Astrocyte of the cerebellum (primary cell): ENCODE results near the gene MYT1.

ENCODE experiments used
- DNase-seq: peaks from one replicate; pipeline ENCODE4 v3.0.0-alpha.2; 2011; ENCODE audit warnings: low read depth
- H3K4me3 ChIP-seq: 2 replicates; pipeline ENCODE4 v1.5.1; 2011; ENCODE audit warnings: mild to moderate bottlenecking, low read depth, low read length, moderate library complexity
- CTCF ChIP-seq: IDR thresholded peaks from 2 replicates; pipeline ENCODE4 v1.5.1; 2012; ENCODE audit warnings: low read length, low read depth, moderate library complexity, mild to moderate bottlenecking; ENCODE audit errors: missing control alignments
- in situ Hi-C: cut with HindIII; loops from 2 replicates; pipeline ENCODE4 v1.10.0; 2017; ENCODE audit warnings: low sequenced_read_pairs

The MYT1 gene

GRCh38 chr20:64247970-64248841, 84.0 kb downstream of the MYT1 start:
- DNase-seq = no peak
- in situ Hi-C loops = no loop called here
- TF ChIP-seq CTCF = no peak
- no peak overlapping the region for H3K4me3 ChIP-seq

- TF ChIP-seq CTCF = no peak
- in situ Hi-C loops = no loop called here
- H3K4me3 ChIP-seq = no peak overlapping the region
- no peak for DNase-seq
Measured at GRCh38 chr20:64250027-64250426, 85.8 kb downstream of the MYT1 start.

- in situ Hi-C loops = no loop called here
- no peak overlapping the region for H3K4me3 ChIP-seq
- no peak for DNase-seq
- no peak for TF ChIP-seq CTCF
Measured at GRCh38 chr20:64253000-64253383, 88.7 kb downstream of the MYT1 start.

- no peak overlapping the region for H3K4me3 ChIP-seq
- TF ChIP-seq CTCF = no peak
- in situ Hi-C loops = no loop called here
- DNase-seq = no peak
Measured at GRCh38 chr20:64253443-64253842, 89.2 kb downstream of the MYT1 start.

GRCh38 chr20:64254156-64254555, 89.9 kb downstream of the MYT1 start:
- no peak for TF ChIP-seq CTCF
- no peak overlapping the region for H3K4me3 ChIP-seq
- in situ Hi-C loops = no loop called here
- DNase-seq = no peak

GRCh38 chr20:64254571-64255360, 90.5 kb downstream of the MYT1 start:
- in situ Hi-C loops = no loop called here
- DNase-seq = no peak
- peak overlapping the region; percentile 84 for H3K4me3 ChIP-seq
- TF ChIP-seq CTCF = no peak
